PC-3 (cell line): ENCODE measurements around the gene POLR3C. TPM values are rescaled to one million over a fixed set of nuclear protein-coding genes. Genes with fewer than 3 reads are reported as not detected.

Source experiments
- ATAC-seq: fragments of 200-7000 bp; cut with Tn5 transposase; 2 replicates; pipeline ENCODE4 v1.9.1; 2020; ENCODE audit warnings: mild to moderate bottlenecking, moderate library complexity
- BruUV-seq: library from RNA; stranded (reverse); fragments of 400-500 nt; replicated peaks from 2 replicates; lab custom pipeline; 2021; lab: Mats Ljungman, UMichigan
- CTCF ChIA-PET: fragments of 300-600 bp; sonication (Branson Sonifier 250); formaldehyde crosslinking; loops from one replicate; lab custom pipeline; 2022; ENCODE audit warnings: antibody characterized with exemption; lab: Charles Lee
- POLR2A ChIA-PET: fragments of 300-600 bp; sonication (Branson Sonifier 250); formaldehyde crosslinking; loops from one replicate; lab custom pipeline; 2022; ENCODE audit warnings: antibody characterized with exemption; ENCODE audit not compliant: unreplicated experiment; lab: Charles Lee
- DNase-seq: peaks from one replicate; pipeline ENCODE4 v3.0.0-alpha.2; 2015
- H2AFZ ChIP-seq: fragments of 300-600 bp; sonication (generic); 2 replicates; pipeline ENCODE4 v1.6.0; 2016; ENCODE audit warnings: antibody characterized with exemption, low read length
- H3F3A ChIP-seq: fragments of 300-600 bp; sonication (generic); one replicate; pipeline ENCODE4 v1.6.0; 2017; ENCODE audit warnings: antibody characterized with exemption, low read length, control low read depth, mild to moderate bottlenecking; ENCODE audit not compliant: unreplicated experiment
- H3K27ac ChIP-seq: fragments of 300-600 bp; sonication (generic); 2 replicates; pipeline ENCODE4 v1.5.1; 2016; ENCODE audit warnings: mild to moderate bottlenecking, low read length
- H3K27me3 ChIP-seq: fragments of 300-600 bp; sonication (generic); 2 replicates; pipeline ENCODE4 v1.6.1; 2016; ENCODE audit warnings: low read length, mixed read lengths
- H3K36me3 ChIP-seq: fragments of 300-600 bp; sonication (generic); 2 replicates; pipeline ENCODE4 v1.6.1; 2016; ENCODE audit warnings: low read depth, mixed run types, low read length, mixed read lengths
- H3K4me1 ChIP-seq: fragments of 300-600 bp; sonication (generic); 2 replicates; pipeline ENCODE4 v1.5.1; 2016; ENCODE audit warnings: low read length; ENCODE audit not compliant: insufficient read depth
- H3K4me2 ChIP-seq: fragments of 300-600 bp; sonication (generic); 2 replicates; pipeline ENCODE4 v1.6.0; 2016; ENCODE audit warnings: low read length
- H3K4me3 ChIP-seq: fragments of 300-600 bp; sonication (generic); 2 replicates; pipeline ENCODE4 v1.5.1; 2016; ENCODE audit warnings: mild to moderate bottlenecking, low read length, mixed read lengths
- H3K79me2 ChIP-seq: fragments of 300-600 bp; sonication (generic); 2 replicates; pipeline ENCODE4 v1.6.1; 2017; ENCODE audit warnings: low read length, mixed read lengths
- H3K9ac ChIP-seq: fragments of 300-600 bp; sonication (generic); 2 replicates; pipeline ENCODE4 v1.6.0; 2016; ENCODE audit warnings: mild to moderate bottlenecking, low read length
- H3K9me2 ChIP-seq: fragments of 300-600 bp; sonication (generic); replicated peaks from 2 replicates; pipeline ENCODE4 v1.6.1; 2016; ENCODE audit warnings: mixed run types, low read length, mixed read lengths
- H3K9me3 ChIP-seq: fragments of 300-600 bp; sonication (generic); 2 replicates; pipeline ENCODE4 v1.6.1; 2016; ENCODE audit warnings: low read length, mixed read lengths
- H4K20me1 ChIP-seq: fragments of 300-600 bp; sonication (generic); 2 replicates; pipeline ENCODE4 v1.6.1; 2016; ENCODE audit warnings: low read length, mixed read lengths
- EZH2 ChIP-seq: fragments of 300-600 bp; sonication (generic); IDR thresholded peaks from one replicate; pipeline ENCODE4 v1.6.1; 2017; ENCODE audit warnings: antibody characterized with exemption, mild to moderate bottlenecking, low read length; ENCODE audit not compliant: unreplicated experiment
- EZH2phosphoT487 ChIP-seq: fragments of 300-600 bp; sonication (generic); IDR thresholded peaks from 2 replicates; pipeline ENCODE4 v1.6.1; 2018; ENCODE audit warnings: mild to moderate bottlenecking, antibody characterized with exemption, low read length, borderline replicate concordance
- intact Hi-C: fragments of 100-400 bp; cut with micrococcal nuclease; formaldehyde crosslinking; loops from 2 replicates; pipeline ENCODE4 v1.9.0; 2023
- total RNA-seq: library from RNA; depleted of rRNA; stranded (reverse); fragments of >200 nt; gene quantifications from 2 replicates; pipeline ENCODE4 v1.2.3, GENCODE V29; 2014
- TF ChIP-seq, protein P1 (sequence below): fragments of 300-600 bp; sonication (generic); conservative IDR thresholded peaks from 2 replicates; pipeline ENCODE4 v1.5.1; 2017; ENCODE audit warnings: antibody characterized with exemption, low read depth, mild to moderate bottlenecking, low read length

Gene POLR3C
- total RNA-seq, 1 experiment from 2014 or later, result 41.5 TPM

DNA sequence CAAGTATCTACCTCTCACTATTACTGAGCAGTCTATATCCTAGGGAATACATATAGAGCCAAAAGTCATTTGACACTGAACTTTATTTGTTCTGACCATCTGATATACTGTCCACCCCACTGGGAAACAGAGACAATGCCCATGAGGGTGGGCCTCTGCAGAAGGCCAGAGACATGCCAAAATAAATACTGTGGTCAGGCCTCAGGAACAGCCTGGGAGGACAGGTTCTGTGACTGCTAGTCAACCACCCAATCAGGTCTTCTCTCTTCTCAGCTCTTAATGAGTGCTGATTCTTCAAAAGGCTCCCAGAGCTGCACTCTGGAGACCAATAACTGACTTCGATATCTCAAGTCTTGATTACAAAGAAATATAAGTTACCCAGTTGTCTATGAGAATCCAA lies 67.1 kb downstream of the POLR3C start:
- H3K4me2 ChIP-seq, result peak overlapping the region; percentile 82
- H3K36me3 ChIP-seq, result no peaks in the 10 kb centered on the region
- H3K27me3 ChIP-seq, result no peaks in the 10 kb centered on the region
- ATAC-seq, result peak; percentile 61
- BruUV-seq, result no TSS peak
- ChIA-PET POLR2A (interaction anchor here (0.6 kb wide), 2 partner anchors 32 to 135 kb away, joined by 3 to 5 read pairs; no protein-coding TSS in a partner anchor), CTCF (interaction anchor here (0.5 to 2.4 kb wide), 11 partner anchors 17 to 171 kb away, joined by 3 to 35 read pairs (median 6); partner anchors contain the start of genes ITGA10, LIX1L, NUDT17 and PIAS3)
- H3K9ac ChIP-seq, result peak overlapping the region; percentile 75
- no peaks in the 10 kb centered on the region for H3K9me3 ChIP-seq
- no peaks in the 10 kb centered on the region for H3K79me2 ChIP-seq
- intact Hi-C loops, result loop anchor here (1.0 kb wide), 2 partner anchors 46 to 73 kb away; partner anchors contain the start of genes ANKRD34A, NUDT17 and POLR3GL
- H3K27ac ChIP-seq, result peak overlapping the region; percentile 95
- H3K4me3 ChIP-seq, result peak overlapping the region; percentile 50
- peak overlapping the region; percentile 48 for H2AFZ ChIP-seq
- H3K4me1 ChIP-seq, result peaks cover 48% of the 10 kb centered on the region
- H3K9me2 ChIP-seq, result no peaks in the 10 kb centered on the region
- no peaks in the 10 kb centered on the region for H4K20me1 ChIP-seq
- peaks cover 10% of the 10 kb centered on the region for H3F3A ChIP-seq
- DNase-seq, result peak; percentile 96
- TF ChIP-seq, protein P1, sequence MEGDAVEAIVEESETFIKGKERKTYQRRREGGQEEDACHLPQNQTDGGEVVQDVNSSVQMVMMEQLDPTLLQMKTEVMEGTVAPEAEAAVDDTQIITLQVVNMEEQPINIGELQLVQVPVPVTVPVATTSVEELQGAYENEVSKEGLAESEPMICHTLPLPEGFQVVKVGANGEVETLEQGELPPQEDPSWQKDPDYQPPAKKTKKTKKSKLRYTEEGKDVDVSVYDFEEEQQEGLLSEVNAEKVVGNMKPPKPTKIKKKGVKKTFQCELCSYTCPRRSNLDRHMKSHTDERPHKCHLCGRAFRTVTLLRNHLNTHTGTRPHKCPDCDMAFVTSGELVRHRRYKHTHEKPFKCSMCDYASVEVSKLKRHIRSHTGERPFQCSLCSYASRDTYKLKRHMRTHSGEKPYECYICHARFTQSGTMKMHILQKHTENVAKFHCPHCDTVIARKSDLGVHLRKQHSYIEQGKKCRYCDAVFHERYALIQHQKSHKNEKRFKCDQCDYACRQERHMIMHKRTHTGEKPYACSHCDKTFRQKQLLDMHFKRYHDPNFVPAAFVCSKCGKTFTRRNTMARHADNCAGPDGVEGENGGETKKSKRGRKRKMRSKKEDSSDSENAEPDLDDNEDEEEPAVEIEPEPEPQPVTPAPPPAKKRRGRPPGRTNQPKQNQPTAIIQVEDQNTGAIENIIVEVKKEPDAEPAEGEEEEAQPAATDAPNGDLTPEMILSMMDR, result no peak
- no peak for TF ChIP-seq EZH2phosphoT487
- no peak for TF ChIP-seq EZH2

DNA sequence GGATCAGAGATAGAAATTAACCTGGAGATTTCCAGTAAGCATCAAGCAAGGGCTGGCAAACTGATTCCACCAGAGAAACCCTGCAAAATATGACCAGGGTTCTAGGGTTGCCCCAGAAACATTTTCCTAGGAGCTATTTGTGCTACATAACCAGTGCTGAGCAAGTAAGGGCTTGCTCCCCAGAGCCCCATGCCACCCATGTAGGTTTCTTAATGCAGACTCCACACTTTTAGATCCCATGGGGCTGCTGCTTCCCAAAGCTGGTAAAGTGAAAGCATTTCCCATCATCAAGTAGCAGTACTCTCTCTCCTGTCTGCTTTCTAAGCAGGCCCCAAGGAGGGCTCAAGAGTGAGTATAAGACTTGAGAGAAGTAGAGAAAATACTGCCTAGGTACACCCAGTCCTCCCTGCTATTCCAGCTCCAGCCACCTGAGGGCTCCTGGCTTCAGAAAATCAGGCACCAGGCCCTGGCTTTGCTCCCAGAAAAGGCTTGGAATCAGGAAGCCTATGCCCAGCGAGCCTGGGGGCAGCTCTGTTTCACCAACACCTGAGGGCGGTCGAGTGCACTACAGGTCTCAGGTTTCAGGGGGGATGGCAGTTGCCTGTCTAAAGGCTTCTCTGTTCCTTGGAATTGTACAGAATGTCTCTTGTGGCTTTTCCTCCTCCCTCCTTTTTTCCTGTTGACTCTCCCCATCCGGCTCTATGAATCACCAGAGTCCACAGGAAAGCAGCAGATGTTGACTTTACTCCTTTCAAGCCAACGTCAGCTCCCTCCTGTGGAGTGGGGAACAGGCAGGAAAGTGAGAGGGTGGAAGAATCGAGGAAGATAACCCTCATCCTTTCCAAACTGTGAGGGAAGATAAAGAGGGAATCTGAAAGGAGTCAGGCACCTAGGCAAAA lies 67.8 kb downstream of the POLR3C start:
- ChIA-PET POLR2A (interaction anchor here (0.6 to 1.5 kb wide), 6 partner anchors 16 to 36 kb away, joined by 3 to 6 read pairs (median 4); partner anchors contain the start of gene RBM8A), CTCF (interaction anchor here (0.5 to 2.4 kb wide), 17 partner anchors 17 to 145 kb away, joined by 3 to 35 read pairs (median 6); partner anchors contain the start of genes ANKRD34A, ITGA10, LIX1L and NUDT17)
- H3K4me2 ChIP-seq, result peak overlapping the region; percentile 82
- TSS peak; percentile 41 for BruUV-seq
- TF ChIP-seq EZH2phosphoT487, result no peak
- TF ChIP-seq, protein P1, result peak; percentile 100
- peak overlapping the region; percentile 50 for H3K4me3 ChIP-seq
- no peaks in the 10 kb centered on the region for H3K9me2 ChIP-seq
- peak overlapping the region; percentile 48 for H2AFZ ChIP-seq
- ATAC-seq (peak; percentile 92), DNase-seq (peak; percentile 100)
- H3K27ac ChIP-seq, result peak overlapping the region; percentile 95
- H3K36me3 ChIP-seq, result no peaks in the 10 kb centered on the region
- peaks cover 44% of the 10 kb centered on the region for H3K4me1 ChIP-seq
- peak overlapping the region; percentile 75 for H3K9ac ChIP-seq
- H3K9me3 ChIP-seq, result no peaks in the 10 kb centered on the region
- H3K27me3 ChIP-seq, result no peaks in the 10 kb centered on the region
- no peaks in the 10 kb centered on the region for H3K79me2 ChIP-seq
- H4K20me1 ChIP-seq, result no peaks in the 10 kb centered on the region
- peaks cover 10% of the 10 kb centered on the region for H3F3A ChIP-seq
- intact Hi-C loops, result loop anchor here (1.0 kb wide), 7 partner anchors 18 to 121 kb away; partner anchors contain the start of genes ANKRD34A, ITGA10, LIX1L and NUDT17
